Upper lobe of right lung (tissue), 1 donor: Measurements from ENCODE around the gene SYT17. TPM values are rescaled to one million over a fixed set of nuclear protein-coding genes. Genes with fewer than 3 reads are reported as not detected.

Source experiments
- ATAC-seq: fragments of 200-7000 bp; cut with Tn5 transposase; one replicate; pipeline ENCODE4 v1.9.1; 2020; ENCODE audit warnings: mild to moderate bottlenecking, moderate library complexity
- DNase-seq: peaks from one replicate; pipeline ENCODE4 v3.0.0-alpha.2; 2020
- H3K27ac ChIP-seq: fragments of 200-600 bp; one replicate; pipeline ENCODE4 v1.8.0; 2022
- H3K27me3 ChIP-seq: fragments of 200-600 bp; one replicate; pipeline ENCODE4 v1.8.0; 2022; ENCODE audit warnings: mild to moderate bottlenecking
- H3K36me3 ChIP-seq: fragments of 200-600 bp; one replicate; pipeline ENCODE4 v1.8.0; 2022
- H3K4me1 ChIP-seq: fragments of 200-600 bp; one replicate; pipeline ENCODE4 v1.8.0; 2022
- H3K4me3 ChIP-seq: fragments of 200-600 bp; one replicate; pipeline ENCODE4 v1.8.0; 2022; ENCODE audit warnings: mild to moderate bottlenecking
- H3K9me3 ChIP-seq: fragments of 200-600 bp; one replicate; pipeline ENCODE4 v1.8.0; 2022
- CTCF ChIP-seq: fragments of 200-600 bp; IDR thresholded peaks from one replicate; pipeline ENCODE4 v1.8.0; 2022; ENCODE audit warnings: antibody characterized with exemption
- intact Hi-C: fragments of 100-400 bp; cut with DNase I; formaldehyde crosslinking; loops from one replicate; pipeline ENCODE4 v1.11.0; 2022
- total RNA-seq: library from RNA; stranded (reverse); fragmentation: NEBNext Ultra II Directional; extraction: Animal tissue kit (Norgen Biotek cat#: 25700); gene quantifications from one replicate; pipeline ENCODE4 v1.2.1, GENCODE V29; 2021
- donor health status: DM: no; HTN: yes; CAD: no; lungs with severe emphysema.

The SYT17 gene
- total RNA-seq, 1 donor from 2014 or later = 13.7 TPM

GRCh38 chr16:19223235-19224170 is 55.5 kb downstream of the SYT17 start:
- H3K4me1 ChIP-seq = no peaks in the 10 kb centered on the region
- no peaks in the 10 kb centered on the region for H3K27me3 ChIP-seq
- H3K4me3 ChIP-seq = no peak overlapping the region
- no peaks in the 10 kb centered on the region for H3K9me3 ChIP-seq
- no peak overlapping the region for H3K27ac ChIP-seq
- intact Hi-C loops = no loop called here
- peaks cover 8% of the 10 kb centered on the region for H3K36me3 ChIP-seq
- peak; percentile 60 for TF ChIP-seq CTCF
- peak; percentile 42 for ATAC-seq
- DNase-seq = no peak

- no peak for TF ChIP-seq CTCF
- Histone ChIP-seq H3K4me1 (no peaks in the 10 kb centered on the region), H3K4me3 (no peak overlapping the region), H3K27ac (no peak overlapping the region), H3K9me3 (no peaks in the 10 kb centered on the region), H3K27me3 (no peaks in the 10 kb centered on the region), H3K36me3 (peaks cover 8% of the 10 kb centered on the region)
- ATAC-seq (peak; percentile 82), DNase-seq (no peak)
- intact Hi-C loops = no loop called here
Observed at GRCh38 chr16:19225651-19226050, 57.6 kb downstream of the SYT17 start.

GRCh38 chr16:19227643-19228042 is 59.6 kb downstream of the SYT17 start:
- DNase-seq (no peak), ATAC-seq (no peak)
- intact Hi-C loops = no loop called here
- Histone ChIP-seq H3K36me3 (peaks cover 8% of the 10 kb centered on the region), H3K4me1 (no peaks in the 10 kb centered on the region), H3K4me3 (no peak overlapping the region), H3K27me3 (no peaks in the 10 kb centered on the region), H3K9me3 (no peaks in the 10 kb centered on the region), H3K27ac (no peak overlapping the region)
- TF ChIP-seq CTCF = no peak

GRCh38 chr16:19228052-19228451 is 60.0 kb downstream of the SYT17 start:
- Histone ChIP-seq H3K27me3 (no peaks in the 10 kb centered on the region), H3K9me3 (no peaks in the 10 kb centered on the region), H3K4me1 (no peaks in the 10 kb centered on the region), H3K27ac (no peak overlapping the region), H3K36me3 (peaks cover 8% of the 10 kb centered on the region), H3K4me3 (no peak overlapping the region)
- ATAC-seq = no peak
- no peak for TF ChIP-seq CTCF
- no peak for DNase-seq
- intact Hi-C loops = no loop called here

- ATAC-seq (no peak), DNase-seq (no peak)
- no peak for TF ChIP-seq CTCF
- Histone ChIP-seq H3K9me3 (no peaks in the 10 kb centered on the region), H3K27me3 (no peaks in the 10 kb centered on the region), H3K36me3 (peaks cover 8% of the 10 kb centered on the region), H3K27ac (no peak overlapping the region), H3K4me1 (no peaks in the 10 kb centered on the region), H3K4me3 (no peak overlapping the region)
- intact Hi-C loops = no loop called here
Observed at GRCh38 chr16:19228575-19228974, 60.5 kb downstream of the SYT17 start.
